Activated B cell treated with CpG ODN at 0.5 μM for 24 hours (primary cell): ENCODE measurements around the gene BARHL1. TPM values are rescaled to one million over a fixed set of nuclear protein-coding genes. Genes with fewer than 3 reads are reported as not detected.

Source experiments
- ATAC-seq: fragments of 200-7000 bp; cut with Tn5 transposase; one replicate; pipeline ENCODE4 v1.10.0; 2021; ENCODE audit warnings: low read depth, mild to moderate bottlenecking, moderate library complexity
- CTCF ChIA-PET: fragments of 350-600 bp; sonication (Branson Sonifier 250); formaldehyde crosslinking; loops from one replicate; lab custom pipeline; 2021; ENCODE audit warnings: antibody characterized with exemption; lab: Charles Lee
- POLR2A ChIA-PET: fragments of 350-600 bp; sonication (Branson Sonifier 250); formaldehyde crosslinking; loops from one replicate; lab custom pipeline; 2021; ENCODE audit warnings: antibody characterized with exemption; lab: Charles Lee
- DNase-seq: peaks from one replicate; pipeline ENCODE4 v3.0.0; 2022
- H3K27ac Mint-ChIP-seq: one replicate; pipeline ENCODE4 v1.8.0; 2020; ENCODE audit warnings: mixed read lengths
- H3K27me3 Mint-ChIP-seq: one replicate; pipeline ENCODE4 v1.8.0; 2021; ENCODE audit warnings: mixed read lengths
- H3K36me3 Mint-ChIP-seq: one replicate; pipeline ENCODE4 v1.8.0; 2021; ENCODE audit warnings: low read depth, mixed read lengths
- H3K4me1 Mint-ChIP-seq: one replicate; pipeline ENCODE4 v1.8.0; 2021; ENCODE audit warnings: mixed read lengths
- H3K4me3 Mint-ChIP-seq: one replicate; pipeline ENCODE4 v1.8.0; 2020; ENCODE audit warnings: mild to moderate bottlenecking, mixed read lengths
- H3K9me3 Mint-ChIP-seq: one replicate; pipeline ENCODE4 v1.8.0; 2020; ENCODE audit warnings: mixed read lengths
- CTCF ChIP-seq: fragments of 200-600 bp; IDR thresholded peaks from one replicate; pipeline ENCODE4 v1.8.0; 2022; ENCODE audit warnings: antibody characterized with exemption, mild to moderate bottlenecking
- intact Hi-C: fragments of 100-400 bp; cut with micrococcal nuclease; formaldehyde crosslinking; loops from one replicate; pipeline ENCODE4 v1.15.1; 2024
- total RNA-seq: library from RNA; stranded (reverse); gene quantifications from 2 replicates; pipeline ENCODE4 v1.2.3, GENCODE V29; 2022

BARHL1 gene
- total RNA-seq, 1 donor from 2014 or later = not detected

DNA sequence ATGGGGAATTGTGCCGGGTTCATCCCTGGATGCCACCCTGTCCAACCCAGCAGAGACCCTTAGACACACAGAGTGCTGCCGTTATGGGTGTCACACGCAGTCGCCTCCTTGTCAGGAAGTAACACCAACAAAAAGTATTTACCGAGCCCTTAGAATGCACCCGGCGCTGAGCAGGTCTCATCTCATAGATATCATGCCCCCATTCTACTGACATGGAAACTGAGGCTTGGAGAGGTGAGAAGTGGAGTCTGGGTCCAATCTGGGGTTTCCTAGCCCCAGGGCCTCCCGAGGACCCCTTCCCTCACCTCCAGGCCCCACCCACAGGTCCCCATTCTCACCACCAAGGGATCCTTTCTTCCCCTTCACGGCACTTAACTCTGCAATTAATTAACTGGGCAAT lies 36.8 kb upstream of the BARHL1 start:
- no peaks in the 10 kb centered on the region for H3K9me3 Mint-ChIP-seq
- no peaks in the 10 kb centered on the region for H3K36me3 Mint-ChIP-seq
- peaks cover 3% of the 10 kb centered on the region for H3K4me1 Mint-ChIP-seq
- ChIA-PET CTCF (no interaction called here), POLR2A (no interaction called here)
- no peak overlapping the region for H3K27ac Mint-ChIP-seq
- TF ChIP-seq CTCF = no peak
- intact Hi-C loops = no loop called here
- ATAC-seq (no peak), DNase-seq (no peak)
- peaks cover 4% of the 10 kb centered on the region for H3K27me3 Mint-ChIP-seq
- no peak overlapping the region for H3K4me3 Mint-ChIP-seq

- ChIA-PET POLR2A (no interaction called here), CTCF (no interaction called here)
- intact Hi-C loops = no loop called here
- no peaks in the 10 kb centered on the region for H3K36me3 Mint-ChIP-seq
- no peak for ATAC-seq
- no peak for TF ChIP-seq CTCF
- no peaks in the 10 kb centered on the region for H3K9me3 Mint-ChIP-seq
- no peak overlapping the region for H3K4me3 Mint-ChIP-seq
- H3K27ac Mint-ChIP-seq = no peak overlapping the region
- H3K27me3 Mint-ChIP-seq = peaks cover 8% of the 10 kb centered on the region
- peaks cover 3% of the 10 kb centered on the region for H3K4me1 Mint-ChIP-seq
- DNase-seq = no peak
These were observed 36.0 kb upstream of the BARHL1 start for GRCh38 chr9:132546148-132547051.

- Mint-ChIP-seq H3K27me3 (peaks cover 10% of the 10 kb centered on the region), H3K36me3 (no peaks in the 10 kb centered on the region), H3K27ac (no peak overlapping the region), H3K4me1 (peaks cover 3% of the 10 kb centered on the region), H3K9me3 (no peaks in the 10 kb centered on the region), H3K4me3 (no peak overlapping the region)
- no peak for ATAC-seq
- intact Hi-C loops = no loop called here
- no peak for TF ChIP-seq CTCF
- ChIA-PET POLR2A (no interaction called here), CTCF (no interaction called here)
- no peak for DNase-seq
These were observed 35.4 kb upstream of the BARHL1 start for GRCh38 chr9:132547052-132547431.

DNA sequence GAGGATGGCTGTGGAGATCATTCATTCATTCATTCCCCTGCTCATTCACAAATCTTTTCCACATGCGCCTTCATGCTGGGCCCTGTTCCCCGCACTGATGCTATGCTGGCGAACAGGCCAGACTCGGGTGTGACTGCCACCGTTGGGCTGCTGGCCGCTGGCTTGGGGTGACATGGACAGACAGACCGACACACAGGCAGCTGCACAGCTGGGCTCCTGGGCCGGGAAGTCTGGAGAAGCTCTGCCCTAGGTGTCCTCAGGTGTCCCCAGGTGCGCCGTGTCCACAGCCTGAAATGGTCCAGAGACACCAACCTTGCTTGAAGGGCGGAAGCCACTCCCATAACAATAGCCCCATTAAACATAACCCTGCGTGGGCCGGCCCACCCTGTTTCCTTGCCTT lies 35.0 kb upstream of the BARHL1 start:
- POLR2A ChIA-PET = no interaction called here
- intact Hi-C loops = no loop called here
- ATAC-seq = no peak
- Mint-ChIP-seq H3K27ac (no peak overlapping the region), H3K27me3 (peaks cover 10% of the 10 kb centered on the region), H3K36me3 (no peaks in the 10 kb centered on the region), H3K4me3 (no peak overlapping the region), H3K9me3 (no peaks in the 10 kb centered on the region), H3K4me1 (peaks cover 3% of the 10 kb centered on the region)
- DNase-seq = no peak
- no peak for TF ChIP-seq CTCF
- CTCF ChIA-PET = no interaction called here

DNA sequence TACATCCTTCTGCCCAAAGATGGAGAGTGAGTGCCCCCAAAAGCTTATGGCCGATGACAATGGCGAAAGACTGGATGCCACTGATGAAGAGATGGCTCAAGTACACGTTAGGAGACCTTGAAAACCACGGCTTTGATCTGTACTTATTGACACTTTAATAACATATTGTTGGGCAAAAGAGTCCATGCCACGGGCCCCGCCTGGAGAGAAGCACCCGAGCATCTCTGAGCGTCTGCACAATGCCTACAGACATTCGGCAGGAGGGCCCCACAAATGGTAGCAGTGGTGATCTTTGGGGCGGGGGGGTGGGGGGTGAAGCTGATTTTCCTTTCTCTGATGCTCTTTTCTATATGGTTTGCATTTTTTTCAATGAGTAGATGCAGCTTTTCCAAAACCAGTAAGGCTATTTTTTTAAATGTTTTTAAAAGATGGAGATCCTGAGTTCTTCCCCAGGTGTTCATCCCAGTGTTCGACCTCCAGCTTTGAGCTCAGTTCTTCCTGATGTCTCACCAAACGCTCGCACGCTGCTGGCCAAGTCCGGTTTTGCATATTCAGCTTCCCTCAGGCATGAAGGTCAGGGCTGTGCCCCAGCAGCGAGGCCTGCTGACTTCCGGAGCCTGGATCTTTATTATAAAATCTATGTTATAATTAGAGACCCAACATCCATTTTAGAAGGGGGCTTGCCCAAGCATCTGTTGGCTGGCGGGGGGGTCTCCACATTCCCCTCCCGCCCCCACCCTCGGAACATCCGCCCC lies 34.3 kb upstream of the BARHL1 start:
- no peak for TF ChIP-seq CTCF
- H3K36me3 Mint-ChIP-seq = no peaks in the 10 kb centered on the region
- peaks cover 3% of the 10 kb centered on the region for H3K4me1 Mint-ChIP-seq
- H3K27ac Mint-ChIP-seq = no peak overlapping the region
- intact Hi-C loops = no loop called here
- POLR2A ChIA-PET = no interaction called here
- H3K27me3 Mint-ChIP-seq = peaks cover 10% of the 10 kb centered on the region
- no peak overlapping the region for H3K4me3 Mint-ChIP-seq
- no peak for ATAC-seq
- DNase-seq = no peak
- H3K9me3 Mint-ChIP-seq = peaks cover 5% of the 10 kb centered on the region
- CTCF ChIA-PET = no interaction called here
